Choroid plexus epithelial cell (primary cell): Measurements from ENCODE around the gene DSC3.
"Not testable (repeated sequence)": the region's sequence is repeated elsewhere in the genome, so short reads cannot be mapped to it uniquely, and the experiment has no call there.

Experiments used
- DNase-seq: peaks from one replicate; pipeline ENCODE4 v3.0.0-alpha.2; 2010; ENCODE audit warnings: low read depth
- H3K4me3 ChIP-seq: 2 replicates; pipeline ENCODE4 v1.5.1; 2011; ENCODE audit warnings: low read depth, mild to moderate bottlenecking, control low read depth, low read length, moderate library complexity
- TF ChIP-seq, protein P1 (sequence below): conservative IDR thresholded peaks from 2 replicates; pipeline ENCODE4 v1.5.1; 2011; ENCODE audit warnings: low read depth, mild to moderate bottlenecking, control low read depth, inconsistent platforms, low read length, moderate library complexity

The DSC3 gene

GRCh38 chr18:31030574-31031278 is 11.8 kb downstream of the DSC3 start:
- TF ChIP-seq, protein P1, sequence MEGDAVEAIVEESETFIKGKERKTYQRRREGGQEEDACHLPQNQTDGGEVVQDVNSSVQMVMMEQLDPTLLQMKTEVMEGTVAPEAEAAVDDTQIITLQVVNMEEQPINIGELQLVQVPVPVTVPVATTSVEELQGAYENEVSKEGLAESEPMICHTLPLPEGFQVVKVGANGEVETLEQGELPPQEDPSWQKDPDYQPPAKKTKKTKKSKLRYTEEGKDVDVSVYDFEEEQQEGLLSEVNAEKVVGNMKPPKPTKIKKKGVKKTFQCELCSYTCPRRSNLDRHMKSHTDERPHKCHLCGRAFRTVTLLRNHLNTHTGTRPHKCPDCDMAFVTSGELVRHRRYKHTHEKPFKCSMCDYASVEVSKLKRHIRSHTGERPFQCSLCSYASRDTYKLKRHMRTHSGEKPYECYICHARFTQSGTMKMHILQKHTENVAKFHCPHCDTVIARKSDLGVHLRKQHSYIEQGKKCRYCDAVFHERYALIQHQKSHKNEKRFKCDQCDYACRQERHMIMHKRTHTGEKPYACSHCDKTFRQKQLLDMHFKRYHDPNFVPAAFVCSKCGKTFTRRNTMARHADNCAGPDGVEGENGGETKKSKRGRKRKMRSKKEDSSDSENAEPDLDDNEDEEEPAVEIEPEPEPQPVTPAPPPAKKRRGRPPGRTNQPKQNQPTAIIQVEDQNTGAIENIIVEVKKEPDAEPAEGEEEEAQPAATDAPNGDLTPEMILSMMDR: no peak
- no peak overlapping the region for H3K4me3 ChIP-seq
- DNase-seq: no peak

GRCh38 chr18:31015715-31016434 is 26.7 kb downstream of the DSC3 start:
- TF ChIP-seq, protein P1: no peak
- no peak for DNase-seq
- no peak overlapping the region for H3K4me3 ChIP-seq

- peak; percentile 28 for DNase-seq
- H3K4me3 ChIP-seq: not testable (repeated sequence)
Measured at GRCh38 chr18:31011455-31011854, 31.1 kb downstream of the DSC3 start.

DNA sequence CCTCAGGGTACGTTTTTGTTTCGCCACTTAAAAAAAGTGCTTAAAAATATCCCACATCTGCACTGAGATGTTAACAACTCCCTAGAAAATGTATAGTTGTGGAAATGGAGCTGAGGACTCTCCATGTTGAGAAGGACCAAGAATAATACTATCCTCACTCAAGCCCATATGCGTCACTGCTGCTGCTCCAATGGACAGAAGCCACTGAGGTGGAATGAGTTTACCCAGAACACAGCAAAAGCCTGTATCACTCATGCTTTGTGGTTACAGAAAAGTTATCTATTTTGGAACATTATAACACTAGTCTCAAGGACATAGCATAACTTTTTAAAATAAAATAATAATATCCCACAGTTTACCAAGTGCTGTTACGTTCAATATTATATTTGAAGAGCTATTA is 31.9 kb downstream of the DSC3 start:
- no peak overlapping the region for H3K4me3 ChIP-seq
- DNase-seq: no peak
- TF ChIP-seq, protein P1: no peak

DNA sequence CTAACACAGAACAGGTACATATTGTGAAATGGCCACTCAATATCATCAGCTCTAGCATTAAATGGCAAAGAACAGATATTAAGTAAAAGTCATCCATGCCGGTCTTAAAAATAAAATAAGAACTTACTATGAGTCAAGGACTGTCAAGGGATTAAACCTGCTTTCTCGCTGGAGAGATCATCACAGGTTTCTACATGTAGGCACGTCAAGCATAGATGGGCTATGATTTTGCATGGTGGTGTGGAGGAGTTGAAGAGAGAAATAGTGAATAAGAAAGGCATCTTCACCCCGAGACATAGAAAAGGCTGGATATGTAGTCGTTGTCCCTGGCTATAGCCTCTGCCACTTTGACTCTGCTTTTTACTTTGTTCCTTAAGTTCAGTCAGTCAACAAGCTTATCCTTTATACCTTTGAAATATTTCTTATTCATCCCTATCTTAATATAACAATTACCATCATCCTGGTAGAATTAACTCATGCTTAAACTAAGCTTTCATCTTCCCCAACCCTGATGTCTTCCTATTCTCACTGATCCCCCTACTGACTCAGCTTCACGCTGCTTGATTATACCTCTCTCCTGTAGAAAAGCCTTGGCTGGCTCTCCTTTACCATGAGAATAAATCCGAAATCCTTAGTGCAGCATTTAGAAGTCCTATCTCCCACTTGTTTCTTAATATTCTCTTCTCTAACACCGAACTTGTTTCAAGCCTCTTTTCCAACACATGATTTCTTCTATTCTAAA is 42.5 kb downstream of the DSC3 start:
- DNase-seq: no peak
- TF ChIP-seq, protein P1: no peak
- H3K4me3 ChIP-seq: no peak overlapping the region

DNA sequence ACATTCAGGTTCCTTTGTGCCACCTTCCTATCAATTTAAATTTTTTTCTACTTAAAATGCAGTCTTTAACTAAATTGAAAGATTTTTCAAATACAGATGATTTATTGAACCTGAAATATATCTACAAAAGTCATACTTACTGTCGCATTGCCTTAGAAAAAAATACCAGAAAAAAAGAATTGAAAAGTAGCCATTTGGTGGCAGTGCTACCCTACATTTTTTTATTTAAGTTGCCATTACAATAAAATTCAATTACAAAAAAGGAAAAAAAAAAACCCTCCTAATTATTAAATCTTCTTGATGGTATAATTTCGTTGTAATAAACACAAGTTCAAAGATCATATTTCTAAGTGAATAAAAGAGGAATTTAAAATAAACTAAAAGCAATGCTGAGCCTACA is 43.4 kb downstream of the DSC3 start:
- no peak overlapping the region for H3K4me3 ChIP-seq
- peak; percentile 8 for DNase-seq
- TF ChIP-seq, protein P1: no peak

DNA sequence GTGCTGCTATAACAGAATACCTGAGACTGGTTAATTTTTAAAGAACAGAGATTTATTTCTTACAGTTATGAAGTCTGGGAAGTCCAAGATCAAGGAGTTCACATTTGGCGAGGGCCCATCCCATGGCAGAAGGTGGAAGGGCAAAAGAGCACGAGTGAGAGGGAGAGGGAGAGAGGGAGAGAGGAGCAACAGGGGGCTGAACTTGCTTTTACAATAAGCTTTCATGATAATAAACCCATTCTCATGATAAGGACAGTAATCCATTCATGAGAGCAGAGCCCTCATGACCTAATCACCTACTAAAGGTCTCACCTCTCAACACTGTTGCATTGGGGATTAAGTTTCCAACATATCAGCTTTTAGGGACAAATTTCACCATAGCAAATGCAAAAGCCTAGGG is 45.3 kb downstream of the DSC3 start:
- DNase-seq: no peak
- H3K4me3 ChIP-seq: no peak overlapping the region
- TF ChIP-seq, protein P1: no peak
